Measurements from ENCODE around the gene GAS7.

Gene GAS7

GRCh38 chr17:10031606-10032005 is 166.8 kb downstream of the GAS7 start:
- in situ Hi-C loops (cut with HindIII; ENCODE audit: low pct_ligation_motif_present, low sequenced_read_pairs): no loop called here
- no peak for DNase-seq
- no peak overlapping the region for H3K27ac ChIP-seq
- no peak overlapping the region for H3K4me3 ChIP-seq (ENCODE audit: low read depth, low read length)
- H3K36me3 ChIP-seq (replicated peaks): no peaks in the 10 kb centered on the region
- no peak for TF ChIP-seq CTCF (IDR thresholded peaks at IDR 0.05; ENCODE audit: low read depth, low read length, missing control alignments)
- no peaks in the 10 kb centered on the region for H3K27me3 ChIP-seq (replicated peaks)

GRCh38 chr17:10031127-10031526 is 167.3 kb downstream of the GAS7 start:
- Histone ChIP-seq H3K27ac (no peak overlapping the region), H3K4me3 (ENCODE audit: low read depth, low read length) (no peak overlapping the region), H3K27me3 (replicated peaks) (no peaks in the 10 kb centered on the region), H3K36me3 (replicated peaks) (no peaks in the 10 kb centered on the region)
- in situ Hi-C loops (cut with HindIII; ENCODE audit: low pct_ligation_motif_present, low sequenced_read_pairs): no loop called here
- no peak for DNase-seq
- TF ChIP-seq CTCF (IDR thresholded peaks at IDR 0.05; ENCODE audit: low read depth, low read length, missing control alignments): no peak

GRCh38 chr17:10029129-10029528 is 169.3 kb downstream of the GAS7 start:
- Histone ChIP-seq H3K36me3 (replicated peaks) (no peaks in the 10 kb centered on the region), H3K4me3 (ENCODE audit: low read depth, low read length) (no peak overlapping the region), H3K27me3 (replicated peaks) (no peaks in the 10 kb centered on the region), H3K27ac (no peak overlapping the region)
- no peak for DNase-seq
- TF ChIP-seq CTCF (IDR thresholded peaks at IDR 0.05; ENCODE audit: low read depth, low read length, missing control alignments): no peak
- in situ Hi-C loops (cut with HindIII; ENCODE audit: low pct_ligation_motif_present, low sequenced_read_pairs): no loop called here

- no peak for DNase-seq
- Histone ChIP-seq H3K27ac (no peak overlapping the region), H3K27me3 (replicated peaks) (no peaks in the 10 kb centered on the region), H3K4me3 (ENCODE audit: low read depth, low read length) (no peak overlapping the region), H3K36me3 (replicated peaks) (no peaks in the 10 kb centered on the region)
- TF ChIP-seq CTCF (IDR thresholded peaks at IDR 0.05; ENCODE audit: low read depth, low read length, missing control alignments): no peak
- in situ Hi-C loops (cut with HindIII; ENCODE audit: low pct_ligation_motif_present, low sequenced_read_pairs): no loop called here
Measured at GRCh38 chr17:10025976-10026901, 172.2 kb downstream of the GAS7 start.

GRCh38 chr17:10025224-10025623 is 173.2 kb downstream of the GAS7 start:
- TF ChIP-seq CTCF (IDR thresholded peaks at IDR 0.05; ENCODE audit: low read depth, low read length, missing control alignments): no peak
- no peak for DNase-seq
- H3K27me3 ChIP-seq (replicated peaks): no peaks in the 10 kb centered on the region
- H3K4me3 ChIP-seq (ENCODE audit: low read depth, low read length): no peak overlapping the region
- no peak overlapping the region for H3K27ac ChIP-seq
- in situ Hi-C loops (cut with HindIII; ENCODE audit: low pct_ligation_motif_present, low sequenced_read_pairs): no loop called here
- no peaks in the 10 kb centered on the region for H3K36me3 ChIP-seq (replicated peaks)

Data from brain microvascular endothelial cell (primary cell).